Endothelial cell of umbilical vein (primary cell): Measurements from ENCODE around the gene CREB3. TPM values are rescaled to one million over a fixed set of nuclear protein-coding genes. Genes with fewer than 3 reads are reported as not detected.
A peak's percentile ranks its signal among the peaks of the same experiment; 100 is the strongest.

ENCODE experiments used
- BruUV-seq: library from RNA; stranded (reverse); fragments of 400-500 nt; replicated peaks from 2 replicates; lab custom pipeline; 2021; lab: Mats Ljungman, UMichigan
- CTCF ChIA-PET: fragments of 300-600, 350-600 bp; sonication (Branson Sonifier 250); formaldehyde crosslinking; loops from one replicate; lab custom pipeline; 2021; ENCODE audit warnings: antibody characterized with exemption, inconsistent platforms; lab: Charles Lee
- POLR2A ChIA-PET: fragments of 300-600, 350-600 bp; sonication (Branson Sonifier 250); formaldehyde crosslinking; loops from one replicate; lab custom pipeline; 2021; ENCODE audit warnings: antibody characterized with exemption, inconsistent platforms; lab: Charles Lee
- DNase-seq: peaks from one replicate; pipeline ENCODE4 v3.0.0-alpha.2; 2011; ENCODE audit warnings: low read depth, low spot score
- FAIRE-seq: peaks from 2 replicates; lab custom pipeline; 2011; peaks lifted over from hg19 to GRCh38; lab: Jason Lieb, UNC
- H2AFZ ChIP-seq: 2 replicates; pipeline ENCODE4 v1.6.0; 2012; ENCODE audit warnings: low read depth, low read length, control low read depth, inconsistent platforms
- H3K27ac ChIP-seq: 2 replicates; pipeline ENCODE4 v1.5.1; 2011; ENCODE audit warnings: low read depth, mild to moderate bottlenecking, control low read depth, low read length, moderate library complexity; ENCODE audit not compliant: insufficient read depth
- H3K27me3 ChIP-seq, 2 experiments: 2 replicates each; pipeline versions ENCODE4 v1.6.0 to v1.6.1; 2011; ENCODE audit warnings: low read length in 2 of 2, mixed read lengths in 1 of 2; ENCODE audit not compliant: control insufficient read depth in 2 of 2, insufficient read depth in 2 of 2
- H3K36me3 ChIP-seq, 2 experiments: 2 replicates in 1 of 2; 3 replicates in 1 of 2; pipeline ENCODE4 v1.5.1; 2011; ENCODE audit warnings: low read length in 2 of 2, mild to moderate bottlenecking in 1 of 2, moderate library complexity in 1 of 2; ENCODE audit not compliant: control insufficient read depth in 2 of 2, insufficient read depth in 2 of 2; ENCODE audit errors: extremely low read depth in 1 of 2
- H3K4me1 ChIP-seq: 3 replicates; pipeline ENCODE4 v1.5.1; 2011; ENCODE audit warnings: mild to moderate bottlenecking, low read length; ENCODE audit not compliant: control insufficient read depth, insufficient read depth; ENCODE audit errors: extremely low read depth
- H3K4me2 ChIP-seq: 2 replicates; pipeline ENCODE4 v1.6.1; 2011; ENCODE audit warnings: low read length, control low read depth, mixed read lengths; ENCODE audit not compliant: insufficient read depth
- H3K4me3 ChIP-seq, 3 experiments: fragments of 200-600 bp in 1 of 3; sonication (generic), shearing (Covaris generic) in 1 of 3; replicated peaks in 1 of 3; 2 replicates each; pipeline ENCODE4 v1.5.1; 2011 to 2016; ENCODE audit warnings: control low read depth in 3 of 3, low read length in 3 of 3, mild to moderate bottlenecking in 2 of 3, inconsistent platforms in 1 of 3, low read depth in 1 of 3, moderate library complexity in 1 of 3; ENCODE audit not compliant: insufficient read depth in 1 of 3
- H3K79me2 ChIP-seq: 2 replicates; pipeline ENCODE4 v1.6.0; 2012; ENCODE audit warnings: low read length, inconsistent platforms; ENCODE audit not compliant: control insufficient read depth, insufficient read depth
- H3K9ac ChIP-seq: replicated peaks from 2 replicates; pipeline ENCODE3; 2011; ENCODE audit warnings: low read length, control low read depth; ENCODE audit not compliant: insufficient read depth; ENCODE audit errors: extremely low read depth
- H3K9me1 ChIP-seq: replicated peaks from 3 replicates; pipeline ENCODE4 v1.6.0; 2011; ENCODE audit warnings: mild to moderate bottlenecking, low read length; ENCODE audit not compliant: control insufficient read depth, insufficient read depth; ENCODE audit errors: extremely low read depth
- H3K9me3 ChIP-seq: replicated peaks from 2 replicates; pipeline ENCODE4 v1.5.1; 2012; ENCODE audit warnings: low read length, inconsistent platforms; ENCODE audit not compliant: control insufficient read depth, insufficient read depth
- H4K20me1 ChIP-seq: replicated peaks from 2 replicates; pipeline ENCODE3; 2011; ENCODE audit warnings: mild to moderate bottlenecking, low read length; ENCODE audit not compliant: control insufficient read depth, insufficient read depth; ENCODE audit errors: extremely low read depth
- EZH2 ChIP-seq: IDR thresholded peaks from 2 replicates; pipeline ENCODE4 v1.6.1; 2012; ENCODE audit warnings: borderline replicate concordance, low read depth, mild to moderate bottlenecking, moderate library complexity, low read length, inconsistent platforms; ENCODE audit not compliant: severe bottlenecking
- FOS ChIP-seq: IDR thresholded peaks from 2 replicates; pipeline ENCODE4 v1.6.1; 2011; ENCODE audit warnings: mild to moderate bottlenecking, low read length, moderate library complexity, borderline replicate concordance; ENCODE audit not compliant: insufficient read depth
- GATA2 ChIP-seq: IDR thresholded peaks from 2 replicates; pipeline ENCODE4 v1.7.0; 2011; ENCODE audit warnings: low read depth, mild to moderate bottlenecking, moderate library complexity, mixed read lengths, low read length; ENCODE audit not compliant: insufficient read length, insufficient read depth
- JUN ChIP-seq: IDR thresholded peaks from 2 replicates; pipeline ENCODE4 v1.6.1; 2011; ENCODE audit warnings: borderline replicate concordance, low read depth; ENCODE audit not compliant: insufficient read length, insufficient read depth
- MYC ChIP-seq: IDR thresholded peaks from one replicate; pipeline ENCODE4 v1.6.1; 2011; ENCODE audit warnings: mild to moderate bottlenecking, low read depth, low read length
- POLR2A ChIP-seq: IDR thresholded peaks from 2 replicates; pipeline ENCODE4 v1.6.1; 2012; ENCODE audit warnings: low read depth, mild to moderate bottlenecking, control low read depth, low read length
- POLR2AphosphoS5 ChIP-seq: IDR thresholded peaks from 2 replicates; pipeline ENCODE4 v1.6.1; 2012; ENCODE audit warnings: low read depth, mild to moderate bottlenecking, control low read depth, low read length, moderate library complexity; ENCODE audit not compliant: insufficient read depth
- dilution Hi-C: fragments of 300-500 bp; cut with MboI; formaldehyde crosslinking; loops from one replicate; pipeline ENCODE4 v1.15.0; 2019; ENCODE audit warnings: low sequenced_read_pairs; ENCODE audit not compliant: extremely low pct_ligation_motif_present
- intact Hi-C: fragments of 100-400 bp; cut with micrococcal nuclease; formaldehyde crosslinking; loops from one replicate; pipeline ENCODE4 v1.10.0; 2022
- polyA plus RNA-seq, 4 experiments: library from polyadenylated mRNA; depleted of rRNA in 3 of 4; stranded (reverse) in 3 of 4; unstranded in 1 of 4; fragments of >200 nt; gene quantifications; 2 replicates each; pipeline versions ENCODE4 v1.2.1 to v1.2.3, GENCODE V29; 2011 to 2012; ENCODE audit warnings: missing spikeins in 1 of 4
- total RNA-seq: library from RNA; stranded (reverse); gene quantifications from 2 replicates; pipeline ENCODE4 v1.2.3, GENCODE V29; 2021
- TF ChIP-seq, protein P1 (sequence below): IDR thresholded peaks from 2 replicates; pipeline ENCODE4 v1.6.1; 2011; ENCODE audit not compliant: insufficient read depth, insufficient read length
- TF ChIP-seq, protein P2 (sequence below), 2 donors: IDR thresholded peaks; 1 replicate in 1 of 2; 2 replicates in 1 of 2; pipeline ENCODE4 v1.5.1; 2011; ENCODE audit warnings: low read length in 2 of 2, mild to moderate bottlenecking in 2 of 2, moderate library complexity in 2 of 2, control low read depth in 1 of 2, inconsistent platforms in 1 of 2, low read depth in 1 of 2; ENCODE audit not compliant: insufficient read depth in 1 of 2; ENCODE audit errors: extremely low read depth in 1 of 2

The CREB3 gene
- total and polyA plus RNA-seq, 2 donors (not counting 3 experiments of a cell fraction or from before 2014, with no cell fraction given) = 39.8 to 52.1 TPM

- TF ChIP-seq GATA2 = peak; percentile 95
- TF ChIP-seq JUN = peak; percentile 26
- TF ChIP-seq, protein P1, sequence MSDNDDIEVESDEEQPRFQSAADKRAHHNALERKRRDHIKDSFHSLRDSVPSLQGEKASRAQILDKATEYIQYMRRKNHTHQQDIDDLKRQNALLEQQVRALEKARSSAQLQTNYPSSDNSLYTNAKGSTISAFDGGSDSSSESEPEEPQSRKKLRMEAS = no peak
- Histone ChIP-seq H4K20me1 (no peaks in the 10 kb centered on the region), H3K27ac (peak overlapping the region; percentile 97), H3K4me3 (no peak overlapping the region), H3K36me3 (peaks cover 0 to 2% of the 10 kb centered on the region in 2 experiments), H2AFZ (no peak overlapping the region), H3K9me1 (no peaks in the 10 kb centered on the region), H3K9me3 (no peaks in the 10 kb centered on the region), H3K79me2 (peaks cover 7% of the 10 kb centered on the region), H3K4me2 (peak overlapping the region; percentile 18), H3K27me3 (no peaks in the 10 kb centered on the region), H3K4me1 (peaks cover 91% of the 10 kb centered on the region), H3K9ac (peak overlapping the region; percentile 25)
- dilution Hi-C loops = no loop called here
- POLR2A ChIA-PET = interaction anchor here (1.2 kb wide), 1 partner anchor 8 kb away, joined by 4 read pairs; no protein-coding TSS in a partner anchor
- CTCF ChIA-PET = interaction anchor here (1.2 to 7.2 kb wide), 12 partner anchors 10 to 127 kb away, joined by 3 to 62 read pairs (median 12); partner anchors contain the start of gene NPR2
- peak; percentile 47 for DNase-seq
- intact Hi-C loops = no loop called here
- FAIRE-seq = peak; percentile 84
- no TSS peak for BruUV-seq
Observed at GRCh38 chr9:35755071-35755470, 22.6 kb downstream of the CREB3 start.

- no peaks in the 10 kb centered on the region for H3K9me1 ChIP-seq
- H3K9ac ChIP-seq = peak overlapping the region; percentile 93
- intact Hi-C loops (loop anchor here (2.0 kb wide), 4 partner anchors 14 to 150 kb away; partner anchors contain the start of genes HRCT1 and SPAG8), dilution Hi-C loops (no loop called here)
- H3K4me2 ChIP-seq = peak overlapping the region; percentile 39
- H3K9me3 ChIP-seq = no peaks in the 10 kb centered on the region
- peaks cover 0 to 2% of the 10 kb centered on the region in 2 experiments for H3K36me3 ChIP-seq
- TF ChIP-seq EZH2 (no peak), JUN (no peak), GATA2 (no peak), MYC (no peak), POLR2A (no peak), FOS (peak; percentile 91), POLR2AphosphoS5 (peak; percentile 83)
- TF ChIP-seq, protein P2, sequence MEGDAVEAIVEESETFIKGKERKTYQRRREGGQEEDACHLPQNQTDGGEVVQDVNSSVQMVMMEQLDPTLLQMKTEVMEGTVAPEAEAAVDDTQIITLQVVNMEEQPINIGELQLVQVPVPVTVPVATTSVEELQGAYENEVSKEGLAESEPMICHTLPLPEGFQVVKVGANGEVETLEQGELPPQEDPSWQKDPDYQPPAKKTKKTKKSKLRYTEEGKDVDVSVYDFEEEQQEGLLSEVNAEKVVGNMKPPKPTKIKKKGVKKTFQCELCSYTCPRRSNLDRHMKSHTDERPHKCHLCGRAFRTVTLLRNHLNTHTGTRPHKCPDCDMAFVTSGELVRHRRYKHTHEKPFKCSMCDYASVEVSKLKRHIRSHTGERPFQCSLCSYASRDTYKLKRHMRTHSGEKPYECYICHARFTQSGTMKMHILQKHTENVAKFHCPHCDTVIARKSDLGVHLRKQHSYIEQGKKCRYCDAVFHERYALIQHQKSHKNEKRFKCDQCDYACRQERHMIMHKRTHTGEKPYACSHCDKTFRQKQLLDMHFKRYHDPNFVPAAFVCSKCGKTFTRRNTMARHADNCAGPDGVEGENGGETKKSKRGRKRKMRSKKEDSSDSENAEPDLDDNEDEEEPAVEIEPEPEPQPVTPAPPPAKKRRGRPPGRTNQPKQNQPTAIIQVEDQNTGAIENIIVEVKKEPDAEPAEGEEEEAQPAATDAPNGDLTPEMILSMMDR (IDR thresholded peaks at IDR 0.05; ENCODE audit: extremely low read depth in 1 of 2, insufficient read depth in 1 of 2, low read depth in 1 of 2, low read length in 2 of 2) = peak; percentile 45 to 68
- TF ChIP-seq, protein P1 = no peak
- H3K27ac ChIP-seq = peak overlapping the region; percentile 97
- H4K20me1 ChIP-seq = no peaks in the 10 kb centered on the region
- H3K27me3 ChIP-seq = no peaks in the 10 kb centered on the region
- ChIA-PET CTCF (interaction anchor here (0.7 to 7.2 kb wide), 16 partner anchors 9 to 150 kb away, joined by 3 to 62 read pairs (median 4); partner anchors contain the start of genes CREB3, HRCT1, SPAG8 and TLN1), POLR2A (interaction anchor here (0.6 to 1.6 kb wide), 5 partner anchors 10 to 34 kb away, joined by 3 to 5 read pairs (median 4); partner anchors contain the start of genes CREB3 and TLN1)
- H3K79me2 ChIP-seq = peaks cover 7% of the 10 kb centered on the region
- TSS peak; percentile 15 for BruUV-seq
- peak overlapping the region in 2 of 3 experiments; percentile 8 to 15 for H3K4me3 ChIP-seq
- peak overlapping the region; percentile 18 for H2AFZ ChIP-seq
- DNase-seq (peak; percentile 84), FAIRE-seq (no peak)
- H3K4me1 ChIP-seq = peaks cover 92% of the 10 kb centered on the region
Observed at GRCh38 chr9:35756275-35757225, 24.1 kb downstream of the CREB3 start.
